Endothelial cell of umbilical vein (primary cell): Measurements from ENCODE around the gene RPL12. TPM values are rescaled to one million over a fixed set of nuclear protein-coding genes. Genes with fewer than 3 reads are reported as not detected.

Experiments
- BruUV-seq: library from RNA; stranded (reverse); fragments of 400-500 nt; replicated peaks from 2 replicates; lab custom pipeline; 2021; lab: Mats Ljungman, UMichigan
- CTCF ChIA-PET: fragments of 300-600, 350-600 bp; sonication (Branson Sonifier 250); formaldehyde crosslinking; loops from one replicate; lab custom pipeline; 2021; ENCODE audit warnings: antibody characterized with exemption, inconsistent platforms; lab: Charles Lee
- POLR2A ChIA-PET: fragments of 300-600, 350-600 bp; sonication (Branson Sonifier 250); formaldehyde crosslinking; loops from one replicate; lab custom pipeline; 2021; ENCODE audit warnings: antibody characterized with exemption, inconsistent platforms; lab: Charles Lee
- DNase-seq: peaks from one replicate; pipeline ENCODE4 v3.0.0-alpha.2; 2011; ENCODE audit warnings: low read depth, low spot score
- FAIRE-seq: peaks from 2 replicates; lab custom pipeline; 2011; peaks lifted over from hg19 to GRCh38; lab: Jason Lieb, UNC
- H2AFZ ChIP-seq: 2 replicates; pipeline ENCODE4 v1.6.0; 2012; ENCODE audit warnings: low read depth, low read length, control low read depth, inconsistent platforms
- H3K27ac ChIP-seq: 2 replicates; pipeline ENCODE4 v1.5.1; 2011; ENCODE audit warnings: low read depth, mild to moderate bottlenecking, control low read depth, low read length, moderate library complexity; ENCODE audit not compliant: insufficient read depth
- H3K27me3 ChIP-seq, 2 experiments: 2 replicates each; pipeline versions ENCODE4 v1.6.0 to v1.6.1; 2011; ENCODE audit warnings: low read length in 2 of 2, mixed read lengths in 1 of 2; ENCODE audit not compliant: control insufficient read depth in 2 of 2, insufficient read depth in 2 of 2
- H3K36me3 ChIP-seq, 2 experiments: 2 replicates in 1 of 2; 3 replicates in 1 of 2; pipeline ENCODE4 v1.5.1; 2011; ENCODE audit warnings: low read length in 2 of 2, mild to moderate bottlenecking in 1 of 2, moderate library complexity in 1 of 2; ENCODE audit not compliant: control insufficient read depth in 2 of 2, insufficient read depth in 2 of 2; ENCODE audit errors: extremely low read depth in 1 of 2
- H3K4me1 ChIP-seq: 3 replicates; pipeline ENCODE4 v1.5.1; 2011; ENCODE audit warnings: mild to moderate bottlenecking, low read length; ENCODE audit not compliant: control insufficient read depth, insufficient read depth; ENCODE audit errors: extremely low read depth
- H3K4me2 ChIP-seq: 2 replicates; pipeline ENCODE4 v1.6.1; 2011; ENCODE audit warnings: low read length, control low read depth, mixed read lengths; ENCODE audit not compliant: insufficient read depth
- H3K4me3 ChIP-seq, 3 experiments: fragments of 200-600 bp in 1 of 3; sonication (generic), shearing (Covaris generic) in 1 of 3; replicated peaks in 1 of 3; 2 replicates each; pipeline ENCODE4 v1.5.1; 2011 to 2016; ENCODE audit warnings: control low read depth in 3 of 3, low read length in 3 of 3, mild to moderate bottlenecking in 2 of 3, inconsistent platforms in 1 of 3, low read depth in 1 of 3, moderate library complexity in 1 of 3; ENCODE audit not compliant: insufficient read depth in 1 of 3
- H3K79me2 ChIP-seq: 2 replicates; pipeline ENCODE4 v1.6.0; 2012; ENCODE audit warnings: low read length, inconsistent platforms; ENCODE audit not compliant: control insufficient read depth, insufficient read depth
- H3K9ac ChIP-seq: replicated peaks from 2 replicates; pipeline ENCODE3; 2011; ENCODE audit warnings: low read length, control low read depth; ENCODE audit not compliant: insufficient read depth; ENCODE audit errors: extremely low read depth
- H3K9me1 ChIP-seq: replicated peaks from 3 replicates; pipeline ENCODE4 v1.6.0; 2011; ENCODE audit warnings: mild to moderate bottlenecking, low read length; ENCODE audit not compliant: control insufficient read depth, insufficient read depth; ENCODE audit errors: extremely low read depth
- H3K9me3 ChIP-seq: replicated peaks from 2 replicates; pipeline ENCODE4 v1.5.1; 2012; ENCODE audit warnings: low read length, inconsistent platforms; ENCODE audit not compliant: control insufficient read depth, insufficient read depth
- H4K20me1 ChIP-seq: replicated peaks from 2 replicates; pipeline ENCODE3; 2011; ENCODE audit warnings: mild to moderate bottlenecking, low read length; ENCODE audit not compliant: control insufficient read depth, insufficient read depth; ENCODE audit errors: extremely low read depth
- CTCF ChIP-seq, 2 donors: IDR thresholded peaks; 1 replicate in 1 of 2; 2 replicates in 1 of 2; pipeline ENCODE4 v1.5.1; 2011; ENCODE audit warnings: low read length in 2 of 2, mild to moderate bottlenecking in 2 of 2, moderate library complexity in 2 of 2, control low read depth in 1 of 2, inconsistent platforms in 1 of 2, low read depth in 1 of 2; ENCODE audit not compliant: insufficient read depth in 1 of 2; ENCODE audit errors: extremely low read depth in 1 of 2
- EZH2 ChIP-seq: IDR thresholded peaks from 2 replicates; pipeline ENCODE4 v1.6.1; 2012; ENCODE audit warnings: borderline replicate concordance, low read depth, mild to moderate bottlenecking, moderate library complexity, low read length, inconsistent platforms; ENCODE audit not compliant: severe bottlenecking
- FOS ChIP-seq: IDR thresholded peaks from 2 replicates; pipeline ENCODE4 v1.6.1; 2011; ENCODE audit warnings: mild to moderate bottlenecking, low read length, moderate library complexity, borderline replicate concordance; ENCODE audit not compliant: insufficient read depth
- GATA2 ChIP-seq: IDR thresholded peaks from 2 replicates; pipeline ENCODE4 v1.7.0; 2011; ENCODE audit warnings: low read depth, mild to moderate bottlenecking, moderate library complexity, mixed read lengths, low read length; ENCODE audit not compliant: insufficient read length, insufficient read depth
- JUN ChIP-seq: IDR thresholded peaks from 2 replicates; pipeline ENCODE4 v1.6.1; 2011; ENCODE audit warnings: borderline replicate concordance, low read depth; ENCODE audit not compliant: insufficient read length, insufficient read depth
- MAX ChIP-seq: IDR thresholded peaks from 2 replicates; pipeline ENCODE4 v1.6.1; 2011; ENCODE audit not compliant: insufficient read depth, insufficient read length
- MYC ChIP-seq: IDR thresholded peaks from one replicate; pipeline ENCODE4 v1.6.1; 2011; ENCODE audit warnings: mild to moderate bottlenecking, low read depth, low read length
- POLR2A ChIP-seq: IDR thresholded peaks from 2 replicates; pipeline ENCODE4 v1.6.1; 2012; ENCODE audit warnings: low read depth, mild to moderate bottlenecking, control low read depth, low read length
- POLR2AphosphoS5 ChIP-seq: IDR thresholded peaks from 2 replicates; pipeline ENCODE4 v1.6.1; 2012; ENCODE audit warnings: low read depth, mild to moderate bottlenecking, control low read depth, low read length, moderate library complexity; ENCODE audit not compliant: insufficient read depth
- dilution Hi-C: fragments of 300-500 bp; cut with MboI; formaldehyde crosslinking; loops from one replicate; pipeline ENCODE4 v1.15.0; 2019; ENCODE audit warnings: low sequenced_read_pairs; ENCODE audit not compliant: extremely low pct_ligation_motif_present
- intact Hi-C: fragments of 100-400 bp; cut with micrococcal nuclease; formaldehyde crosslinking; loops from one replicate; pipeline ENCODE4 v1.10.0; 2022
- polyA plus RNA-seq, 4 experiments: library from polyadenylated mRNA; depleted of rRNA in 3 of 4; stranded (reverse) in 3 of 4; unstranded in 1 of 4; fragments of >200 nt; gene quantifications; 2 replicates each; pipeline versions ENCODE4 v1.2.1 to v1.2.3, GENCODE V29; 2011 to 2012; ENCODE audit warnings: missing spikeins in 1 of 4
- total RNA-seq: library from RNA; stranded (reverse); gene quantifications from 2 replicates; pipeline ENCODE4 v1.2.3, GENCODE V29; 2021

The RPL12 gene
- total and polyA plus RNA-seq, 2 donors (not counting 3 experiments of a cell fraction or from before 2014, with no cell fraction given), result 1,231 to 3,007 TPM

- CTCF ChIA-PET, result no interaction called here
- Histone ChIP-seq H4K20me1 (no peaks in the 10 kb centered on the region), H3K4me3 (no peak overlapping the region), H3K27ac (no peak overlapping the region), H3K9me3 (no peaks in the 10 kb centered on the region), H3K9ac (no peak overlapping the region), H3K4me2 (no peak overlapping the region), H2AFZ (no peak overlapping the region), H3K4me1 (peaks cover 4% of the 10 kb centered on the region), H3K79me2 (no peaks in the 10 kb centered on the region), H3K36me3 (peaks cover 2 to 19% of the 10 kb centered on the region in 2 experiments), H3K27me3 (no peaks in the 10 kb centered on the region), H3K9me1 (no peaks in the 10 kb centered on the region)
- intact Hi-C loops (no loop called here), dilution Hi-C loops (no loop called here)
- POLR2A ChIA-PET, result interaction anchor here (0.6 kb wide), 1 partner anchor 86 kb away, joined by 3 read pairs; no protein-coding TSS in a partner anchor
- no TSS peak for BruUV-seq
- TF ChIP-seq POLR2A (no peak), GATA2 (no peak), MAX (no peak), EZH2 (no peak), MYC (no peak), CTCF (IDR thresholded peaks at IDR 0.05; ENCODE audit: extremely low read depth in 1 of 2, insufficient read depth in 1 of 2, low read depth in 1 of 2, low read length in 2 of 2) (no peak), FOS (no peak), POLR2AphosphoS5 (no peak), JUN (no peak)
- no peak for DNase-seq
- FAIRE-seq, result no peak
These were observed 46.6 kb upstream of the RPL12 start for GRCh38 chr9:127497656-127498290.
